HFF-Myc (cell line): Measurements from ENCODE around the gene STK39.

ENCODE experiments used
- DNase-seq: peaks from one replicate; pipeline ENCODE4 v3.0.0-alpha.2; 2011; ENCODE audit warnings: low read depth; ENCODE audit errors: extremely low read depth
- H3K4me3 ChIP-seq: replicated peaks from 2 replicates; pipeline ENCODE4 v1.5.1; 2011; ENCODE audit warnings: low read depth, mild to moderate bottlenecking, control low read depth, low read length
- TF ChIP-seq, protein P1 (sequence below): IDR thresholded peaks from 2 replicates; pipeline ENCODE4 v1.5.1; 2012; ENCODE audit warnings: mild to moderate bottlenecking, low read depth, low read length, control low read depth; ENCODE audit errors: missing control alignments

The STK39 gene

GRCh38 chr2:168138901-168139300 is 108.5 kb downstream of the STK39 start:
- H3K4me3 ChIP-seq = no peak overlapping the region
- TF ChIP-seq, protein P1, sequence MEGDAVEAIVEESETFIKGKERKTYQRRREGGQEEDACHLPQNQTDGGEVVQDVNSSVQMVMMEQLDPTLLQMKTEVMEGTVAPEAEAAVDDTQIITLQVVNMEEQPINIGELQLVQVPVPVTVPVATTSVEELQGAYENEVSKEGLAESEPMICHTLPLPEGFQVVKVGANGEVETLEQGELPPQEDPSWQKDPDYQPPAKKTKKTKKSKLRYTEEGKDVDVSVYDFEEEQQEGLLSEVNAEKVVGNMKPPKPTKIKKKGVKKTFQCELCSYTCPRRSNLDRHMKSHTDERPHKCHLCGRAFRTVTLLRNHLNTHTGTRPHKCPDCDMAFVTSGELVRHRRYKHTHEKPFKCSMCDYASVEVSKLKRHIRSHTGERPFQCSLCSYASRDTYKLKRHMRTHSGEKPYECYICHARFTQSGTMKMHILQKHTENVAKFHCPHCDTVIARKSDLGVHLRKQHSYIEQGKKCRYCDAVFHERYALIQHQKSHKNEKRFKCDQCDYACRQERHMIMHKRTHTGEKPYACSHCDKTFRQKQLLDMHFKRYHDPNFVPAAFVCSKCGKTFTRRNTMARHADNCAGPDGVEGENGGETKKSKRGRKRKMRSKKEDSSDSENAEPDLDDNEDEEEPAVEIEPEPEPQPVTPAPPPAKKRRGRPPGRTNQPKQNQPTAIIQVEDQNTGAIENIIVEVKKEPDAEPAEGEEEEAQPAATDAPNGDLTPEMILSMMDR = no peak
- no peak for DNase-seq

- no peak overlapping the region for H3K4me3 ChIP-seq
Measured at GRCh38 chr2:168138374-168138773, 109.0 kb downstream of the STK39 start.

DNA sequence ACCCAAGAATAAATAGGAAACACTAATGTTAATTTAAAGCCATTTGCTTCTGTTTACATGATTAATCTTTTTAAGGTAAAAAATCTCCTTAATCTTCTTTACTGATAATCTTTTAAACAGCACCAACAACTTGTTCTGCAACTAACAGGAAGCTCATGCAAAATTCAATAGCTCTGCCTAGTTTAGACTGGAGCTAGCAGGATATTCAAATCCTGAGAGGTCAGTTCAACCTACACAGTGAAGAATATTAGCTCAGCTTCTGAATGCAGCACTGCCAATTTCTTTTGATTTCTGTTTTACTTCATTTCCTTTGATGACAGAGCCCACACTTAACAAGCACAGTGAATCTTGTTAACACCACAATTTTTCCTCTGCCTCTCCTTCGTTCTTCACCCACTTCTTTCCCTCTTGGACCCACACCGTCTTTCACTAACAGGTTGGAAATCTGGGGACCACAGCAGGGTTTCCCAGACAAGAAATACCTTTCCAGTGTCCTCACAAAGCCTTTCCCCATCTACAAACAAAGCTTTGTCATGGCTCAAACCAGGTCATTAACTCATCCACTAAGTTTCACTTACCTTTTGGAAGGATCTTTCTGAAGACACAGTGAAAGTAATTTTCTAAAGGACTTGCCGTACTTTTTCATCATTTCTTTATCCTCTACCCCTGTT is 109.8 kb downstream of the STK39 start:
- no peak for DNase-seq
- no peak overlapping the region for H3K4me3 ChIP-seq
- TF ChIP-seq, protein P1 = no peak

More at GRCh38 chr2:168138374-168138773, 109.0 kb downstream of the STK39 start:
- TF ChIP-seq, protein P1 = no peak
- DNase-seq = no peak

DNA sequence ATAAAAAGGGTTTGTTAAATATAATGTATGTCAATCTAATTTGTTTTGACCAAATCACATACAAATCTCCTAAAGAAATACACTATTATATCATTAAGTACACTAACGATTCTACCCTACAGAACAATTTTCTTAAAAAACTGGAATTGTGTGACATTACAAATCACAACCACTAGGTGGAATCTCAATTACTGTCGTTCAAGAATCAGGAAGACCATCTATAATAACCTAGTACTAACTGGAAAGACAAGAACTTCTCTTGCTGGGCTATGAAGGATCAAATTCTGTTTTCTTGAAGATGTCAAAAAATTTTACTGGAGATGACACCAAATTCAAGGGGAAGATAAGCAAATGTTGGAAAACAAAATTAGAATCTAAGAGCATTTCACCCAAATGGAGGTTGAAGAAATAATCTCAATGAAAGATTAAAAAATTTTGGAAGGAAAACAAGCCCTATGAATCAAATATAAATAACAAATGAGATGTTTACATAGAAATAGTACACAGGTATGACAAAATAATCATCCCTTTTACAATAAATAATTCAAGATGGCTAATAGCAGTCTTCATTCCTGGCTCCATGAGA is 110.9 kb downstream of the STK39 start:
- TF ChIP-seq, protein P1 = peak; percentile 23
- DNase-seq = no peak
- no peak overlapping the region for H3K4me3 ChIP-seq

- H3K4me3 ChIP-seq = no peak overlapping the region
- TF ChIP-seq, protein P1 = no peak
- DNase-seq = no peak
Measured at GRCh38 chr2:168135630-168136029, 111.8 kb downstream of the STK39 start.

GRCh38 chr2:168135121-168135520 is 112.3 kb downstream of the STK39 start:
- H3K4me3 ChIP-seq = no peak overlapping the region
- TF ChIP-seq, protein P1 = no peak
- no peak for DNase-seq
